ENCODE data around the gene ARHGAP32.

ARHGAP32 gene

GRCh38 chr11:129195682-129196081 is 3.6 kb upstream of the ARHGAP32 start:
- no peaks in the 10 kb centered on the region for H3F3A ChIP-seq (ENCODE audit: control insufficient read depth, insufficient read depth)
- H4K20me1 ChIP-seq (ENCODE audit: control insufficient read depth, insufficient read depth, low read depth, low read length) = no peaks in the 10 kb centered on the region
- H3K4me2 ChIP-seq (ENCODE audit: low read length) = no peak overlapping the region
- no peaks in the 10 kb centered on the region for H3K9me3 ChIP-seq (ENCODE audit: control insufficient read depth, insufficient read depth, low read length)
- H3K4me1 ChIP-seq (ENCODE audit: control insufficient read depth, low read length) = no peaks in the 10 kb centered on the region
- H3K4me3 ChIP-seq (ENCODE audit: low read length) = no peak overlapping the region
- H3K36me3 ChIP-seq (ENCODE audit: control insufficient read depth, low read length) = no peaks in the 10 kb centered on the region
- H3K9me2 ChIP-seq (replicated peaks; ENCODE audit: control insufficient read depth, low read length) = no peaks in the 10 kb centered on the region
- TF ChIP-seq CTCF (IDR thresholded peaks at IDR 0.05; ENCODE audit: low read depth, low read length, poor library complexity, severe bottlenecking) (no peak), EZH2phosphoT487 (IDR thresholded peaks at IDR 0.05; ENCODE audit: borderline replicate concordance, low read length) (no peak)
- H3K27ac ChIP-seq (ENCODE audit: low read depth, low read length) = no peak overlapping the region
- H3K79me2 ChIP-seq (ENCODE audit: control insufficient read depth, low read length) = no peaks in the 10 kb centered on the region
- no peaks in the 10 kb centered on the region for H3K27me3 ChIP-seq (ENCODE audit: control insufficient read depth, low read length)

GRCh38 chr11:129191649-129192048 is 476 bp downstream of the ARHGAP32 start:
- H3K36me3 ChIP-seq (ENCODE audit: control insufficient read depth, low read length) = no peaks in the 10 kb centered on the region
- no peaks in the 10 kb centered on the region for H3K9me3 ChIP-seq (ENCODE audit: control insufficient read depth, insufficient read depth, low read length)
- H3F3A ChIP-seq (ENCODE audit: control insufficient read depth, insufficient read depth) = no peaks in the 10 kb centered on the region
- H3K9me2 ChIP-seq (replicated peaks; ENCODE audit: control insufficient read depth, low read length) = no peaks in the 10 kb centered on the region
- H3K4me3 ChIP-seq (ENCODE audit: low read length) = no peak overlapping the region
- H3K27ac ChIP-seq (ENCODE audit: low read depth, low read length) = no peak overlapping the region
- H3K27me3 ChIP-seq (ENCODE audit: control insufficient read depth, low read length) = no peaks in the 10 kb centered on the region
- H4K20me1 ChIP-seq (ENCODE audit: control insufficient read depth, insufficient read depth, low read depth, low read length) = no peaks in the 10 kb centered on the region
- no peak overlapping the region for H3K4me2 ChIP-seq (ENCODE audit: low read length)
- H3K4me1 ChIP-seq (ENCODE audit: control insufficient read depth, low read length) = no peaks in the 10 kb centered on the region
- H3K79me2 ChIP-seq (ENCODE audit: control insufficient read depth, low read length) = no peaks in the 10 kb centered on the region
- TF ChIP-seq CTCF (IDR thresholded peaks at IDR 0.05; ENCODE audit: low read depth, low read length, poor library complexity, severe bottlenecking) (no peak), EZH2phosphoT487 (IDR thresholded peaks at IDR 0.05; ENCODE audit: borderline replicate concordance, low read length) (no peak)

GRCh38 chr11:129190087-129190486 is 2.0 kb downstream of the ARHGAP32 start:
- no peaks in the 10 kb centered on the region for H3K79me2 ChIP-seq (ENCODE audit: control insufficient read depth, low read length)
- no peak overlapping the region for H3K4me2 ChIP-seq (ENCODE audit: low read length)
- no peak overlapping the region for H3K27ac ChIP-seq (ENCODE audit: low read depth, low read length)

More at GRCh38 chr11:129190087-129190486, 2.0 kb downstream of the ARHGAP32 start:
- H3F3A ChIP-seq (ENCODE audit: control insufficient read depth, insufficient read depth) = no peaks in the 10 kb centered on the region
- H4K20me1 ChIP-seq (ENCODE audit: control insufficient read depth, insufficient read depth, low read depth, low read length) = no peaks in the 10 kb centered on the region
- no peaks in the 10 kb centered on the region for H3K27me3 ChIP-seq (ENCODE audit: control insufficient read depth, low read length)
- H3K4me1 ChIP-seq (ENCODE audit: control insufficient read depth, low read length) = no peaks in the 10 kb centered on the region
- no peaks in the 10 kb centered on the region for H3K36me3 ChIP-seq (ENCODE audit: control insufficient read depth, low read length)
- no peaks in the 10 kb centered on the region for H3K9me3 ChIP-seq (ENCODE audit: control insufficient read depth, insufficient read depth, low read length)
- H3K4me3 ChIP-seq (ENCODE audit: low read length) = no peak overlapping the region
- no peak for TF ChIP-seq CTCF (IDR thresholded peaks at IDR 0.05; ENCODE audit: low read depth, low read length, poor library complexity, severe bottlenecking)
- H3K9me2 ChIP-seq (replicated peaks; ENCODE audit: control insufficient read depth, low read length) = no peaks in the 10 kb centered on the region

All from DOHH2 (cell line).